ENCODE measurements around the gene ICAM5. TPM values are rescaled to one million over a fixed set of nuclear protein-coding genes. Genes with fewer than 3 reads are reported as not detected.

ICAM5 gene
- total and polyA plus RNA-seq, 10 of the 15 experiments (the other 5 are each of a cell fraction or from before 2014, with no cell fraction given), result 0.14 to 4.6 (median 0.94) TPM; not detected in 2

DNA sequence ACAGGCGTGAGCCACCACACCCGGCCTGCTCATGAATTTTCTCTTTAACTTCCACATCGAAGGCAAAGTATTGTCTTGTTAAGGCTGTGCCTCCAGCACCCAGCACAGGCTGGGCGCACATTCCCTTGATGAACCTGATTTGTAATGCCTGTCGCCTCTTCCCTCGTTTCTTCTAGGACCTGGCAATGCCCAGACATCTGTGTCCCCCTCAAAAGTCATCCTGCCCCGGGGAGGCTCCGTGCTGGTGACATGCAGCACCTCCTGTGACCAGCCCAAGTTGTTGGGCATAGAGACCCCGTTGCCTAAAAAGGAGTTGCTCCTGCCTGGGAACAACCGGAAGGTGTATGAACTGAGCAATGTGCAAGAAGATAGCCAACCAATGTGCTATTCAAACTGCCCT lies 15.2 kb upstream of the ICAM5 start:
- BruUV-seq (replicated peaks), result no TSS peak
- H4K20me1 ChIP-seq (ENCODE audit: control insufficient read depth, insufficient read depth), result no peaks in the 10 kb centered on the region
- WGBS (ENCODE audit: insufficient coverage, insufficient replicate concordance, low lambda C conversion rate, missing lambda C conversion rate), result 80% methylated on average over 10 of the region's 10 CpGs
- H3K9me3 ChIP-seq (replicated peaks; ENCODE audit: control insufficient read depth, insufficient read depth, low read length), result no peaks in the 10 kb centered on the region
- no peaks in the 10 kb centered on the region for H3K27me3 ChIP-seq (replicated peaks in 1 of 2; ENCODE audit: control insufficient read depth in 2 of 2, insufficient read depth in 2 of 2, low read length in 1 of 2)
- FAIRE-seq (no peak), DNase-seq (ENCODE audit: low read depth, low spot score) (no peak), ATAC-seq (no peak)
- H3K4me2 ChIP-seq (ENCODE audit: control insufficient read depth, insufficient read depth), result peak overlapping the region; percentile 49
- H3K79me2 ChIP-seq (ENCODE audit: control insufficient read depth, insufficient read depth, low read length), result peaks cover 74% of the 10 kb centered on the region
- H3K9ac ChIP-seq (ENCODE audit: control insufficient read depth, insufficient read depth, low read length), result peak overlapping the region; percentile 18; the same call in 1 of the 2 replicates
- intact Hi-C loops (cut with micrococcal nuclease; ENCODE audit: unreplicated experiment) (loop anchor here (5.0 kb wide), 1 partner anchor 58 kb away; the partner anchor contains the start of gene RAVER1), in situ Hi-C loops (cut with MboI) (no loop called here)
- peaks cover 13 to 14% of the 10 kb centered on the region in 2 experiments; a peak in 3 of 4 replicates for H3K36me3 ChIP-seq (ENCODE audit: control insufficient read depth in 2 of 2, insufficient read depth in 2 of 2, low read length in 1 of 2)
- peak overlapping the region; percentile 57 for H3K4me3 ChIP-seq
- ChIA-PET SMC1A (ENCODE audit: uncharacterized antibody, unreplicated experiment) (interaction anchor here (1.0 to 8.5 kb wide), 7 partner anchors 12 to 116 kb away, joined by 3 to 158 read pairs (median 5); partner anchors contain the start of genes ICAM4, ICAM5 and TYK2), CTCF (interaction anchor here (0.6 to 11.2 kb wide), 4 partner anchors 15 to 339 kb away, joined by 3 to 370 read pairs (median 4); partner anchors contain the start of genes ICAM5 and TYK2), POLR2A (interaction anchor here (0.6 to 4.7 kb wide), 6 partner anchors 14 to 624 kb away, joined by 3 to 32 read pairs (median 4); partner anchors contain the start of gene ICAM5), RAD21 (ENCODE audit: unreplicated experiment) (interaction anchor here (0.6 to 6.0 kb wide), 4 partner anchors 13 to 131 kb away, joined by 4 to 119 read pairs (median 9); partner anchors contain the start of genes ICAM4 and ICAM5)
- H3K4me1 ChIP-seq (ENCODE audit: control insufficient read depth, insufficient read depth, low read length), result no peaks in the 10 kb centered on the region; the same call in 1 of the 2 replicates
- H2AFZ ChIP-seq (ENCODE audit: control insufficient read depth, low read depth, low read length), result no peak overlapping the region
- H3K27ac ChIP-seq (ENCODE audit: control insufficient read depth, insufficient read depth), result 0 out of 2 replicates have a peak overlapping the region, but pooled peaks have one; percentile 4
- TF ChIP-seq SUZ12 (IDR thresholded peaks at IDR 0.05; ENCODE audit: unreplicated experiment) (no peak), CBX3 (IDR thresholded peaks at IDR 0.05; ENCODE audit: borderline replicate concordance, low read depth) (no peak), ATF7 (IDR thresholded peaks at IDR 0.05; ENCODE audit: low read depth) (no peak), TCF12 (IDR thresholded peaks at IDR 0.05; ENCODE audit: low read depth, low read length) (no peak), SREBF1 (IDR thresholded peaks at IDR 0.05; ENCODE audit: low read length) (no peak), MXI1 (IDR thresholded peaks at IDR 0.05; ENCODE audit: low read depth, low read length) (no peak)
- TF ChIP-seq, protein P1, sequence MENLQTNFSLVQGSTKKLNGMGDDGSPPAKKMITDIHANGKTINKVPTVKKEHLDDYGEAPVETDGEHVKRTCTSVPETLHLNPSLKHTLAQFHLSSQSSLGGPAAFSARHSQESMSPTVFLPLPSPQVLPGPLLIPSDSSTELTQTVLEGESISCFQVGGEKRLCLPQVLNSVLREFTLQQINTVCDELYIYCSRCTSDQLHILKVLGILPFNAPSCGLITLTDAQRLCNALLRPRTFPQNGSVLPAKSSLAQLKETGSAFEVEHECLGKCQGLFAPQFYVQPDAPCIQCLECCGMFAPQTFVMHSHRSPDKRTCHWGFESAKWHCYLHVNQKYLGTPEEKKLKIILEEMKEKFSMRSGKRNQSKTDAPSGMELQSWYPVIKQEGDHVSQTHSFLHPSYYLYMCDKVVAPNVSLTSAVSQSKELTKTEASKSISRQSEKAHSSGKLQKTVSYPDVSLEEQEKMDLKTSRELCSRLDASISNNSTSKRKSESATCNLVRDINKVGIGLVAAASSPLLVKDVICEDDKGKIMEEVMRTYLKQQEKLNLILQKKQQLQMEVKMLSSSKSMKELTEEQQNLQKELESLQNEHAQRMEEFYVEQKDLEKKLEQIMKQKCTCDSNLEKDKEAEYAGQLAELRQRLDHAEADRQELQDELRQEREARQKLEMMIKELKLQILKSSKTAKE (IDR thresholded peaks at IDR 0.05; ENCODE audit: low read depth, poor library complexity, severe bottlenecking), result no peak

Data from GM12878 (cell line).